Osteoblast (primary cell): ENCODE results near the gene KPNA1. TPM values are rescaled to one million over a fixed set of nuclear protein-coding genes. Genes with fewer than 3 reads are reported as not detected.

Experiments
- DNase-seq: peaks from one replicate; pipeline ENCODE4 v3.0.0; 2011; ENCODE audit warnings: low spot score, mixed read lengths; ENCODE audit not compliant: insufficient read length; ENCODE audit errors: missing footprints
- H2AFZ ChIP-seq: 2 replicates; pipeline ENCODE4 v1.6.0; 2011; ENCODE audit warnings: mild to moderate bottlenecking, low read length
- H3K27ac ChIP-seq: 2 replicates; pipeline ENCODE4 v1.5.1; 2011; ENCODE audit warnings: mild to moderate bottlenecking, low read depth, low read length, moderate library complexity
- H3K27me3 ChIP-seq: 2 replicates; pipeline ENCODE4 v1.6.0; 2012; ENCODE audit warnings: mild to moderate bottlenecking, control low read depth, inconsistent platforms, low read length, moderate library complexity; ENCODE audit not compliant: insufficient read depth
- H3K36me3 ChIP-seq: 2 replicates; pipeline ENCODE4 v1.5.1; 2011; ENCODE audit warnings: mild to moderate bottlenecking, low read length, control low read depth, moderate library complexity; ENCODE audit not compliant: insufficient read depth
- H3K4me1 ChIP-seq: 2 replicates; pipeline ENCODE4 v1.5.1; 2011; ENCODE audit warnings: mild to moderate bottlenecking, low read length, control low read depth, moderate library complexity; ENCODE audit not compliant: insufficient read depth
- H3K4me2 ChIP-seq: 2 replicates; pipeline ENCODE4 v1.6.0; 2011; ENCODE audit warnings: mild to moderate bottlenecking, low read length; ENCODE audit not compliant: insufficient read depth
- H3K4me3 ChIP-seq: fragments of 200-600 bp; sonication (generic); 3 replicates; pipeline ENCODE4 v1.5.1; 2012; ENCODE audit warnings: mild to moderate bottlenecking, low read length, inconsistent platforms; ENCODE audit not compliant: insufficient read depth
- H3K79me2 ChIP-seq: 2 replicates; pipeline ENCODE4 v1.6.0; 2012; ENCODE audit warnings: mild to moderate bottlenecking, low read length, control low read depth, inconsistent platforms; ENCODE audit not compliant: insufficient read depth
- H3K9me3 ChIP-seq: 2 replicates; pipeline ENCODE4 v1.5.1; 2011; ENCODE audit warnings: low read depth, low read length, control low read depth
- H4K20me1 ChIP-seq: 2 replicates; pipeline ENCODE4 v1.6.0; 2012; ENCODE audit warnings: mild to moderate bottlenecking, low read length, control low read depth; ENCODE audit not compliant: insufficient read depth
- total RNA-seq: library from RNA; depleted of rRNA; stranded (reverse); fragments of >200 nt; gene quantifications from 2 replicates; pipeline ENCODE4 v1.2.3, GENCODE V29; 2012
- TF ChIP-seq, protein P1 (sequence below): IDR thresholded peaks from 2 replicates; pipeline ENCODE4 v1.5.1; 2011; ENCODE audit warnings: mild to moderate bottlenecking, low read depth, low read length, moderate library complexity; ENCODE audit errors: extremely low read depth

KPNA1 gene
- total RNA-seq, 1 donor: 48.1 TPM

DNA sequence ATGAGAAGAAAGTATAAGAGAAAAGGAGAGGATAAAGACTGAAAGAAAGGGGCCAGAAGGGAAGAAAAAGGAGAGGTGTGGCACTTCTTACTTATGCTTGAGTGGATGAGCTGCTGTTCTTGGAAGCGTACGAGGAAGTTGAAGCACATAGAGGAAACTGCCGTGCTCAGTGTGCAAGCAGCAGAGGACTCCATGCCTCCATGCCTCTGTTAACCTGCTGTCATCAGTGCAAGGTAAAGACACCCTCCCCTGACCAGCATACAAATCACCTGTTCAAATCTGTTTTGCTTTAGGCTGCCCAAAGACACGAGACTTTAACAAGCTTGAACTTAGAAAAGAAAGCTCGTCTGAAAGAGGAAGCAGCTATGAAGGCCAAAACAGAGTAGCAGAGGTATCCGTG, 105.3 kb downstream of the KPNA1 start:
- TF ChIP-seq, protein P1, sequence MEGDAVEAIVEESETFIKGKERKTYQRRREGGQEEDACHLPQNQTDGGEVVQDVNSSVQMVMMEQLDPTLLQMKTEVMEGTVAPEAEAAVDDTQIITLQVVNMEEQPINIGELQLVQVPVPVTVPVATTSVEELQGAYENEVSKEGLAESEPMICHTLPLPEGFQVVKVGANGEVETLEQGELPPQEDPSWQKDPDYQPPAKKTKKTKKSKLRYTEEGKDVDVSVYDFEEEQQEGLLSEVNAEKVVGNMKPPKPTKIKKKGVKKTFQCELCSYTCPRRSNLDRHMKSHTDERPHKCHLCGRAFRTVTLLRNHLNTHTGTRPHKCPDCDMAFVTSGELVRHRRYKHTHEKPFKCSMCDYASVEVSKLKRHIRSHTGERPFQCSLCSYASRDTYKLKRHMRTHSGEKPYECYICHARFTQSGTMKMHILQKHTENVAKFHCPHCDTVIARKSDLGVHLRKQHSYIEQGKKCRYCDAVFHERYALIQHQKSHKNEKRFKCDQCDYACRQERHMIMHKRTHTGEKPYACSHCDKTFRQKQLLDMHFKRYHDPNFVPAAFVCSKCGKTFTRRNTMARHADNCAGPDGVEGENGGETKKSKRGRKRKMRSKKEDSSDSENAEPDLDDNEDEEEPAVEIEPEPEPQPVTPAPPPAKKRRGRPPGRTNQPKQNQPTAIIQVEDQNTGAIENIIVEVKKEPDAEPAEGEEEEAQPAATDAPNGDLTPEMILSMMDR: no peak
- Histone ChIP-seq H3K79me2 (peaks cover 28% of the 10 kb centered on the region), H3K27ac (no peak overlapping the region), H3K4me3 (no peak overlapping the region), H3K36me3 (peaks cover 7% of the 10 kb centered on the region), H3K4me1 (peaks cover 4% of the 10 kb centered on the region), H3K9me3 (no peaks in the 10 kb centered on the region), H3K4me2 (no peak overlapping the region), H2AFZ (no peak overlapping the region), H3K27me3 (no peaks in the 10 kb centered on the region), H4K20me1 (peaks cover 5% of the 10 kb centered on the region)
- no peak for DNase-seq

DNA sequence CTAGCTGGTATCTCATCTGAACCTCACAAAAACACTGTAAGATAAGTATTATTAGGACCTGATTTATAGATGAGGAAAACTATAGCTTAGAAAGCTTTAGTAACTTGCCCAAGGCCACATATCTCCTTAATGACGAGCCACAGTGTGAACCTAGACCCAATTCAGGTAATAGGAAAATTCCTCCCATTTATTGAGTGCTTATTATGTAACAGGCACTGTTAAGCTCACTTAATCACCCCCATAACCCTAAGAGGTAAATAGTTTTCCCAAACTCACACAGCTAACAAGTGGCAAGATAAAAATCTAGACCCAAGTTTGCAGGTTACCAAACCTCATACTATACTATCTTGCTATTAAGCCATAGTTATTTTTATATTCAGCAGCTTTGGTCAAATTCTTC, 106.8 kb downstream of the KPNA1 start:
- DNase-seq: no peak
- Histone ChIP-seq H3K4me1 (no peaks in the 10 kb centered on the region), H4K20me1 (peaks cover 5% of the 10 kb centered on the region), H3K9me3 (no peaks in the 10 kb centered on the region), H2AFZ (no peak overlapping the region), H3K36me3 (peaks cover 2% of the 10 kb centered on the region), H3K27ac (no peak overlapping the region), H3K4me2 (no peak overlapping the region), H3K4me3 (no peak overlapping the region), H3K27me3 (no peaks in the 10 kb centered on the region), H3K79me2 (peaks cover 13% of the 10 kb centered on the region)
- TF ChIP-seq, protein P1: no peak

DNA sequence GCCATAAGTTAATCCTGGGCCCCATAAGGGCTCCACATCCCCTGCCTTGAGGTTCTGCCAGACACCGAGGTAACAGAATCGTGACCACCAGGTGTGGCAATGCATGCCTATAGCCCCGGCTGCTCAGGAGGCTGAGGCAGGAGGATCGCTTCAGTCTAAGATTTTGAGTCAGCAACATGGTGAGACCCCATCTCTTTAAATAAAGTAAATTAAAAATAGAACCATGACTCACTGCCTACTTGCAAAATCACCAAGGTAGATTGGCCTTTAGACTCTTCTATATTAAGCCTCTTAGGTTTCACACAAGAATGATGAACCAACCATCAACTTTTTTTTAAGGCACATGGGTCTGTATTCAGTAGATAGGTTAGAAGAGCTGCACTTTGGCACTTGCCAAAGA, 108.5 kb downstream of the KPNA1 start:
- Histone ChIP-seq H3K27me3 (no peaks in the 10 kb centered on the region), H3K4me3 (no peak overlapping the region), H3K4me1 (no peaks in the 10 kb centered on the region), H3K79me2 (no peaks in the 10 kb centered on the region), H2AFZ (no peak overlapping the region), H3K27ac (no peak overlapping the region), H4K20me1 (no peaks in the 10 kb centered on the region), H3K9me3 (no peaks in the 10 kb centered on the region), H3K4me2 (no peak overlapping the region), H3K36me3 (peaks cover 2% of the 10 kb centered on the region)
- DNase-seq: no peak
- TF ChIP-seq, protein P1: no peak

DNA sequence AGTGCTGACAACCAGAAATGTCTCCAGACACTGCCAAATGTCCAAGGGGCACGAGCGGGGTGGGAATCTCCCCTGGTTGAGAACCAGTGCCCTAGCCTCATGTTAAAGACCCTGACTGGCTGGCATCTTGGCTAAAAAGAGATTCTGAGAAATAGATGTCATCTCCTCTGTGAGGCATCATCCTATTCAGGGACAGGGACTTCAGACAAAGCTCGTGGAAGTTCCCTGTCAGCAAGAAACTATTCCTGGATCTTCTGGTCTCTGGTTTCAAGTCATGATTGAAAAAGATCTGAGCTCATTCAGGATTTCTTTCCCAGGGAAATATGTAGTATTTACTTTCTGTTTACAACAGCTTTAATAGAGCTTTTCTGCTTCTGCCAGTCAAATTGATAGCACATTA, 109.7 kb downstream of the KPNA1 start:
- DNase-seq: no peak
- Histone ChIP-seq H3K4me1 (no peaks in the 10 kb centered on the region), H3K4me3 (no peak overlapping the region), H3K27ac (no peak overlapping the region), H2AFZ (no peak overlapping the region), H3K27me3 (no peaks in the 10 kb centered on the region), H3K36me3 (peaks cover 2% of the 10 kb centered on the region), H3K9me3 (no peaks in the 10 kb centered on the region), H3K4me2 (no peak overlapping the region), H3K79me2 (no peaks in the 10 kb centered on the region), H4K20me1 (no peaks in the 10 kb centered on the region)
- TF ChIP-seq, protein P1: no peak
